ENCODE measurements around the gene PROSER2. TPM values are rescaled to one million over a fixed set of nuclear protein-coding genes. Genes with fewer than 3 reads are reported as not detected.
A peak's percentile ranks its signal among the peaks of the same experiment; 100 is the strongest.

Gene PROSER2
- total RNA-seq, 1 donor: 6.9 TPM

DNA sequence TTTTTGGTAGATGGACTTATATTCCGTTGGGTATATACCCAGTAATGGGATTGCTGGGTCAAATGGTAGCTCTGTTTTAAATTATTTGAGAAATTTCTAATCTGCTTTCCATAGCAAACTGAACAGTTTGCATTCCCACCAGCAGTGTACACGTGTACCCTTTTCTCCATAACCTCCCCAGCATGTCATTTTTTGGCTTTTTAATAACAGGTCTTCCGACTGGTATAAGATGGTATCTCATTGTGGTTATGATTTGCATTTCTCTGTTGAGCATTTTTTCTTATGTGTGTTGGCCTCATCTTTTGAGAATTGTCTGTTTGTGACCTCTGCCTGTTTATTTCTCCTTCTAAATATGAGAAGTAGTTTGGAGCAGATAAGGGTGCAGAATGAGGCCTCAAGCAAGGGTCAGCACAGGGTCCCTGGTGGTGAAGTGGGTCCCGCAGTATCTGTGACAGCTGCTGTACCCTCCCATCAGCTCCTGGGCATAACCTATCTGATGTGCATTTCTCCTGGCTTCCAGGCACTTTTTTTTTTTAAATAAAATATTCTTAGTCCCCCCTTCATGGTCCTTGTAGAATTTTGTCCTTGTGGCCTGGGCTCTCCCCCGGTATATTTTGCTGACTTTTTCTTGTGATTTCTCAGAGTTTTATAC is 73.5 kb downstream of the PROSER2 start:
- no peaks in the 10 kb centered on the region for H4K20me1 ChIP-seq (ENCODE audit: insufficient read depth, low read length)
- no peak overlapping the region for H3K27ac ChIP-seq (ENCODE audit: low read depth, low read length)
- H3K4me2 ChIP-seq (ENCODE audit: insufficient read depth, low read length): no peak overlapping the region
- no peak overlapping the region for H2AFZ ChIP-seq (ENCODE audit: low read length)
- peak; percentile 73 for DNase-seq (ENCODE audit: insufficient read length, low spot score, missing footprints)
- peaks cover 2% of the 10 kb centered on the region for H3K27me3 ChIP-seq (ENCODE audit: insufficient read depth, low read length)
- H3K79me2 ChIP-seq (ENCODE audit: insufficient read depth, low read length): no peaks in the 10 kb centered on the region
- H3K4me3 ChIP-seq (ENCODE audit: insufficient read depth, low read length): no peak overlapping the region
- H3K36me3 ChIP-seq (ENCODE audit: insufficient read depth, low read length): no peaks in the 10 kb centered on the region
- TF ChIP-seq, protein P1, sequence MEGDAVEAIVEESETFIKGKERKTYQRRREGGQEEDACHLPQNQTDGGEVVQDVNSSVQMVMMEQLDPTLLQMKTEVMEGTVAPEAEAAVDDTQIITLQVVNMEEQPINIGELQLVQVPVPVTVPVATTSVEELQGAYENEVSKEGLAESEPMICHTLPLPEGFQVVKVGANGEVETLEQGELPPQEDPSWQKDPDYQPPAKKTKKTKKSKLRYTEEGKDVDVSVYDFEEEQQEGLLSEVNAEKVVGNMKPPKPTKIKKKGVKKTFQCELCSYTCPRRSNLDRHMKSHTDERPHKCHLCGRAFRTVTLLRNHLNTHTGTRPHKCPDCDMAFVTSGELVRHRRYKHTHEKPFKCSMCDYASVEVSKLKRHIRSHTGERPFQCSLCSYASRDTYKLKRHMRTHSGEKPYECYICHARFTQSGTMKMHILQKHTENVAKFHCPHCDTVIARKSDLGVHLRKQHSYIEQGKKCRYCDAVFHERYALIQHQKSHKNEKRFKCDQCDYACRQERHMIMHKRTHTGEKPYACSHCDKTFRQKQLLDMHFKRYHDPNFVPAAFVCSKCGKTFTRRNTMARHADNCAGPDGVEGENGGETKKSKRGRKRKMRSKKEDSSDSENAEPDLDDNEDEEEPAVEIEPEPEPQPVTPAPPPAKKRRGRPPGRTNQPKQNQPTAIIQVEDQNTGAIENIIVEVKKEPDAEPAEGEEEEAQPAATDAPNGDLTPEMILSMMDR (IDR thresholded peaks at IDR 0.05; ENCODE audit: extremely low read depth, low read depth, low read length): no peak
- H3K4me1 ChIP-seq (ENCODE audit: insufficient read depth, low read length): no peaks in the 10 kb centered on the region
- H3K9me3 ChIP-seq (ENCODE audit: low read depth, low read length): no peaks in the 10 kb centered on the region

DNA sequence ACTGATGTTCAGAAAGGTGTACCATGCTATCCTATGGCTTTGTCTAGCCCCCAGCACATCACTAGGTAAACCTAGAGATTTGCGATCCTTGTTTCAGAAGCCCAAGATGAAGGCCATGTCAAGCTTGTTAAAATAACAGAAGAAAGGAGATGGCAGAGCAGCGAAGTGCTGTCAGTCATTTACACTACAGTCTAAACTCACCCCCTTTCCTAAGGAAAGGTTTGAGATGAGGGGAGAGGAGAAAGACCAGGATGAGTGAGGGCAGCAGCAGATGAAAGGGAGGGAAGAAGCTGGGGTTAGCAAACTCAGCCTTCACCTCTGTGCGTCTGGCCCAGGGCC is 74.8 kb downstream of the PROSER2 start:
- Histone ChIP-seq H4K20me1 (ENCODE audit: insufficient read depth, low read length) (no peaks in the 10 kb centered on the region), H3K4me2 (ENCODE audit: insufficient read depth, low read length) (no peak overlapping the region), H3K36me3 (ENCODE audit: insufficient read depth, low read length) (no peaks in the 10 kb centered on the region), H2AFZ (ENCODE audit: low read length) (no peak overlapping the region), H3K4me1 (ENCODE audit: insufficient read depth, low read length) (no peaks in the 10 kb centered on the region), H3K4me3 (ENCODE audit: insufficient read depth, low read length) (no peak overlapping the region), H3K27me3 (ENCODE audit: insufficient read depth, low read length) (peaks cover 2% of the 10 kb centered on the region), H3K9me3 (ENCODE audit: low read depth, low read length) (no peaks in the 10 kb centered on the region), H3K27ac (ENCODE audit: low read depth, low read length) (no peak overlapping the region), H3K79me2 (ENCODE audit: insufficient read depth, low read length) (no peaks in the 10 kb centered on the region)
- DNase-seq (ENCODE audit: insufficient read length, low spot score, missing footprints): no peak
- TF ChIP-seq, protein P1 (IDR thresholded peaks at IDR 0.05; ENCODE audit: extremely low read depth, low read depth, low read length): no peak

DNA sequence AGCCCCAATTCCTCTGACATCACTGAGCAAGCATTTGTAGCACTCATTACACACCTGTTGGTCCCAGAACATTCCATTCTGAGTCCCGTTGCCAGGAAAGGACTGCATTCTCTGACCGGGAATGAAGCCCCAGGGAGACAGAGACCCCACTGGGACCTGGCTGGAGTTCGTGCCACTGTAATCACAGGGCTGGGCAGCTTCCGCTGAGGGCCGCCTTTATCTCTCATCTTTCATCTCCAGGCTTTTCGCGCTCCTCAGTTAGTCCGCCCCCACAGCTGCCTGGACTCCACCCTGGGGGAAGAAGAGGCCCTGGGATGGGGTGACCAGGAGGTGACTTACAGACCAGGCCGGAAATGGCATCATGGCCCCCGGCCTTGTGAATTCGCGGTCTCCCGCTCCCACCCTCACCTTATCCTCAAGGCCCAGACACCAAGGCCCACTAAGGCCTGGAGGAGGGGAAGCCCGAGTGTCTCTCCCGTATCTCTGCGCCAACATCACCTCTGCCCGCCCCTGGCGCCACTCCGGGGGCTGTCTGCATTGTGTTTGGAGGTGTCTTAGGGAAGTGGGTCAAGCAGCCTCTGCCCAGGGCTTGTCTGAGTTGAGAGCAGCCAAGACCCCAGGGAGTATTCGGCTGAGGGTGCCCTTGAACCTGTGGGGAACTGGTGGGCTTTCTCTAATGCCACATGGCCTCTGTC is 75.4 kb downstream of the PROSER2 start:
- DNase-seq (ENCODE audit: insufficient read length, low spot score, missing footprints): peak; percentile 34
- Histone ChIP-seq H3K27me3 (ENCODE audit: insufficient read depth, low read length) (peaks cover 2% of the 10 kb centered on the region), H3K27ac (ENCODE audit: low read depth, low read length) (no peak overlapping the region), H3K79me2 (ENCODE audit: insufficient read depth, low read length) (no peaks in the 10 kb centered on the region), H3K36me3 (ENCODE audit: insufficient read depth, low read length) (no peaks in the 10 kb centered on the region), H3K9me3 (ENCODE audit: low read depth, low read length) (no peaks in the 10 kb centered on the region), H3K4me2 (ENCODE audit: insufficient read depth, low read length) (no peak overlapping the region), H2AFZ (ENCODE audit: low read length) (no peak overlapping the region), H3K4me1 (ENCODE audit: insufficient read depth, low read length) (no peaks in the 10 kb centered on the region), H3K4me3 (ENCODE audit: insufficient read depth, low read length) (no peak overlapping the region), H4K20me1 (ENCODE audit: insufficient read depth, low read length) (no peaks in the 10 kb centered on the region)
- TF ChIP-seq, protein P1 (IDR thresholded peaks at IDR 0.05; ENCODE audit: extremely low read depth, low read depth, low read length): no peak

DNA sequence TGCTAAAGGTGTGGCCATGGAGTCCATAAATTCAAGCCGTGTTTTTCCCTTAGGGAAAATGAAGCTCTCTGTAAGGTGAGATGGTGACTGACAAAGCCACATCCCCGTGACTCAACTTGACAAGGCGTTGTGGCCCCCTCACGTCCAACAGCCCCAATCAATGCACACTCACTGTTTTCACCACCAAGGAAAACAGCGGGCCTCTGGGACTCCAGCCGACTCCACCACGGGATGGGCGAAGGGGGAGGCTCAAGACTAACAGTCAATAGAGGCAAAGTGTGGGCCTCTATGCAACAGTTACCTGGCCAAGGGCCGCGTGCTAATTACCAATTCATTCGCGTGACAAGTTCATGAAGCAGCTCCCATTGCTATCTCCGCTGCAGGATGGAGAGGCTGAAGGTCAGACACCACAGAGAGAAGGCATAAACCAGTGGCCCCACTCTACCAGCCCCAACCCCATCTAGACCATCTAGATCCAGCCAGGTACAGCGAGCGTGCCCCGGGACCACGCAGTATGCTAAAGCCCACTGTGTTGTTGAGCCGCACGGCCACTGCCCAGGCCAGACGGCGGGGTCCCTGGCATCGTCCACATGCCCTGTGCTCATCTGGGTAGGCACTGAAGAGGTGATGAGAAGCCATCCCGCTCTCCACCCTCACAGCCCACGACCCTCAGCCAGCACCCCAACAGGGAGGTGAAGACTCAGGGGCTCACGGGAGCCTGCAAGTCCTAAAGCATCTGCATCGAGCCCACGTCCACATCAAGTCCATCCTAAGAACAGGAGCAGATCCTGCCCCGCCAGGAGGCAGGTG is 76.1 kb downstream of the PROSER2 start:
- TF ChIP-seq, protein P1 (IDR thresholded peaks at IDR 0.05; ENCODE audit: extremely low read depth, low read depth, low read length): no peak
- no peaks in the 10 kb centered on the region for H3K9me3 ChIP-seq (ENCODE audit: low read depth, low read length)
- H3K36me3 ChIP-seq (ENCODE audit: insufficient read depth, low read length): no peaks in the 10 kb centered on the region
- H3K4me3 ChIP-seq (ENCODE audit: insufficient read depth, low read length): no peak overlapping the region
- H4K20me1 ChIP-seq (ENCODE audit: insufficient read depth, low read length): no peaks in the 10 kb centered on the region
- no peak overlapping the region for H2AFZ ChIP-seq (ENCODE audit: low read length)
- H3K27me3 ChIP-seq (ENCODE audit: insufficient read depth, low read length): peaks cover 2% of the 10 kb centered on the region
- no peaks in the 10 kb centered on the region for H3K4me1 ChIP-seq (ENCODE audit: insufficient read depth, low read length)
- peak; percentile 82 for DNase-seq (ENCODE audit: insufficient read length, low spot score, missing footprints)
- H3K4me2 ChIP-seq (ENCODE audit: insufficient read depth, low read length): no peak overlapping the region
- no peaks in the 10 kb centered on the region for H3K79me2 ChIP-seq (ENCODE audit: insufficient read depth, low read length)
- no peak overlapping the region for H3K27ac ChIP-seq (ENCODE audit: low read depth, low read length)
